ENCODE results near the gene CRNKL1.

GRCh38 chr20:19996222-19996621, 56.0 kb downstream of the CRNKL1 start:
- TF ChIP-seq, protein P1, sequence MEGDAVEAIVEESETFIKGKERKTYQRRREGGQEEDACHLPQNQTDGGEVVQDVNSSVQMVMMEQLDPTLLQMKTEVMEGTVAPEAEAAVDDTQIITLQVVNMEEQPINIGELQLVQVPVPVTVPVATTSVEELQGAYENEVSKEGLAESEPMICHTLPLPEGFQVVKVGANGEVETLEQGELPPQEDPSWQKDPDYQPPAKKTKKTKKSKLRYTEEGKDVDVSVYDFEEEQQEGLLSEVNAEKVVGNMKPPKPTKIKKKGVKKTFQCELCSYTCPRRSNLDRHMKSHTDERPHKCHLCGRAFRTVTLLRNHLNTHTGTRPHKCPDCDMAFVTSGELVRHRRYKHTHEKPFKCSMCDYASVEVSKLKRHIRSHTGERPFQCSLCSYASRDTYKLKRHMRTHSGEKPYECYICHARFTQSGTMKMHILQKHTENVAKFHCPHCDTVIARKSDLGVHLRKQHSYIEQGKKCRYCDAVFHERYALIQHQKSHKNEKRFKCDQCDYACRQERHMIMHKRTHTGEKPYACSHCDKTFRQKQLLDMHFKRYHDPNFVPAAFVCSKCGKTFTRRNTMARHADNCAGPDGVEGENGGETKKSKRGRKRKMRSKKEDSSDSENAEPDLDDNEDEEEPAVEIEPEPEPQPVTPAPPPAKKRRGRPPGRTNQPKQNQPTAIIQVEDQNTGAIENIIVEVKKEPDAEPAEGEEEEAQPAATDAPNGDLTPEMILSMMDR (IDR thresholded peaks at IDR 0.05 in 2 of 3, conservative IDR thresholded peaks at IDR 0.05 in 1 of 3; ENCODE audit: borderline replicate concordance in 1 of 3, insufficient read depth in 1 of 3, low read depth in 2 of 3, low read length in 2 of 3), result no peak
- TF ChIP-seq EZH2phosphoT487 (IDR thresholded peaks at IDR 0.05; ENCODE audit: borderline replicate concordance), result no peak
- TF ChIP-seq FOSL1 (IDR thresholded peaks at IDR 0.05; ENCODE audit: low read depth), result no peak
- TF ChIP-seq MAX (IDR thresholded peaks at IDR 0.05), result no peak
- no peak for TF ChIP-seq CEBPB (IDR thresholded peaks at IDR 0.05; ENCODE audit: low read depth)
- TF ChIP-seq, protein P2, sequence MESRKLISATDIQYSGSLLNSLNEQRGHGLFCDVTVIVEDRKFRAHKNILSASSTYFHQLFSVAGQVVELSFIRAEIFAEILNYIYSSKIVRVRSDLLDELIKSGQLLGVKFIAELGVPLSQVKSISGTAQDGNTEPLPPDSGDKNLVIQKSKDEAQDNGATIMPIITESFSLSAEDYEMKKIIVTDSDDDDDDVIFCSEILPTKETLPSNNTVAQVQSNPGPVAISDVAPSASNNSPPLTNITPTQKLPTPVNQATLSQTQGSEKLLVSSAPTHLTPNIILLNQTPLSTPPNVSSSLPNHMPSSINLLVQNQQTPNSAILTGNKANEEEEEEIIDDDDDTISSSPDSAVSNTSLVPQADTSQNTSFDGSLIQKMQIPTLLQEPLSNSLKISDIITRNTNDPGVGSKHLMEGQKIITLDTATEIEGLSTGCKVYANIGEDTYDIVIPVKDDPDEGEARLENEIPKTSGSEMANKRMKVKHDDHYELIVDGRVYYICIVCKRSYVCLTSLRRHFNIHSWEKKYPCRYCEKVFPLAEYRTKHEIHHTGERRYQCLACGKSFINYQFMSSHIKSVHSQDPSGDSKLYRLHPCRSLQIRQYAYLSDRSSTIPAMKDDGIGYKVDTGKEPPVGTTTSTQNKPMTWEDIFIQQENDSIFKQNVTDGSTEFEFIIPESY (IDR thresholded peaks at IDR 0.05; ENCODE audit: extremely low read depth, insufficient replicate concordance, low read length), result no peak
- no peak for TF ChIP-seq POLR2A (IDR thresholded peaks at IDR 0.05; ENCODE audit: borderline replicate concordance, extremely low read depth, insufficient read depth, insufficient read length)
- TF ChIP-seq TCF7L2 (IDR thresholded peaks at IDR 0.05; ENCODE audit: borderline replicate concordance, extremely low read depth, insufficient read depth, insufficient read length), result no peak
- TF ChIP-seq POLR2AphosphoS5 (IDR thresholded peaks at IDR 0.05; ENCODE audit: low read depth, low read length), result no peak
- TF ChIP-seq SIN3A (IDR thresholded peaks at IDR 0.05; ENCODE audit: low read depth), result no peak
- no peak for TF ChIP-seq ZFX (IDR thresholded peaks at IDR 0.05)
- no peak for TF ChIP-seq EGR1 (IDR thresholded peaks at IDR 0.05; ENCODE audit: low read depth)
- no peak for TF ChIP-seq CBX3 (IDR thresholded peaks at IDR 0.05; ENCODE audit: low read depth)
- TF ChIP-seq, protein P3, sequence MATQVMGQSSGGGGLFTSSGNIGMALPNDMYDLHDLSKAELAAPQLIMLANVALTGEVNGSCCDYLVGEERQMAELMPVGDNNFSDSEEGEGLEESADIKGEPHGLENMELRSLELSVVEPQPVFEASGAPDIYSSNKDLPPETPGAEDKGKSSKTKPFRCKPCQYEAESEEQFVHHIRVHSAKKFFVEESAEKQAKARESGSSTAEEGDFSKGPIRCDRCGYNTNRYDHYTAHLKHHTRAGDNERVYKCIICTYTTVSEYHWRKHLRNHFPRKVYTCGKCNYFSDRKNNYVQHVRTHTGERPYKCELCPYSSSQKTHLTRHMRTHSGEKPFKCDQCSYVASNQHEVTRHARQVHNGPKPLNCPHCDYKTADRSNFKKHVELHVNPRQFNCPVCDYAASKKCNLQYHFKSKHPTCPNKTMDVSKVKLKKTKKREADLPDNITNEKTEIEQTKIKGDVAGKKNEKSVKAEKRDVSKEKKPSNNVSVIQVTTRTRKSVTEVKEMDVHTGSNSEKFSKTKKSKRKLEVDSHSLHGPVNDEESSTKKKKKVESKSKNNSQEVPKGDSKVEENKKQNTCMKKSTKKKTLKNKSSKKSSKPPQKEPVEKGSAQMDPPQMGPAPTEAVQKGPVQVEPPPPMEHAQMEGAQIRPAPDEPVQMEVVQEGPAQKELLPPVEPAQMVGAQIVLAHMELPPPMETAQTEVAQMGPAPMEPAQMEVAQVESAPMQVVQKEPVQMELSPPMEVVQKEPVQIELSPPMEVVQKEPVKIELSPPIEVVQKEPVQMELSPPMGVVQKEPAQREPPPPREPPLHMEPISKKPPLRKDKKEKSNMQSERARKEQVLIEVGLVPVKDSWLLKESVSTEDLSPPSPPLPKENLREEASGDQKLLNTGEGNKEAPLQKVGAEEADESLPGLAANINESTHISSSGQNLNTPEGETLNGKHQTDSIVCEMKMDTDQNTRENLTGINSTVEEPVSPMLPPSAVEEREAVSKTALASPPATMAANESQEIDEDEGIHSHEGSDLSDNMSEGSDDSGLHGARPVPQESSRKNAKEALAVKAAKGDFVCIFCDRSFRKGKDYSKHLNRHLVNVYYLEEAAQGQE (IDR thresholded peaks at IDR 0.05; ENCODE audit: low read depth), result no peak
